NCI-H2107 (cell line): ENCODE results near the gene CCDC51.
"Not testable (repeated sequence)": the region's sequence is repeated elsewhere in the genome, so short reads cannot be mapped to it uniquely, and the experiment has no call there.

Source experiments
- DNase-seq: peaks from one replicate; lab custom pipeline; 2025; lab: John Stamatoyannopoulos, UW

Gene CCDC51

DNA sequence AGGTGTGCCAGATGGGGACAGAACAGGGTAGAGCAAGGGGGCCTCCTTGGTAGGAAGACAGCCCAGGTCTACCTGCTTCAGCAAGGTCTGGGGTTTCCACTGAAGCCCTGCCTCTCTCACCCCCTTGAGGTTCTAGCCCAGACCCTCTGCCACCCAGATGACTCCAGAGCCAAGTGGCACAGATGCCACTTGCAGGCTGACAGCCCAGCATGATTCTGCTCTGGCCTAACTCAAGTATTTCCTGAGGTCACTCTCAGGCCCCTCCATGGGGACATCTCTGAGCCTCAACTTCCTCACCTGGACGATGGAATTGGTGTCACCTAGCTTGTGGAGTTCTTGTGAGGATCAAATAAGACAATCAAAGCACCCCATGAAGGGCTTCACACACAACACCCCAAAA is 33.9 kb downstream of the CCDC51 start:
- DNase-seq: no peak

DNA sequence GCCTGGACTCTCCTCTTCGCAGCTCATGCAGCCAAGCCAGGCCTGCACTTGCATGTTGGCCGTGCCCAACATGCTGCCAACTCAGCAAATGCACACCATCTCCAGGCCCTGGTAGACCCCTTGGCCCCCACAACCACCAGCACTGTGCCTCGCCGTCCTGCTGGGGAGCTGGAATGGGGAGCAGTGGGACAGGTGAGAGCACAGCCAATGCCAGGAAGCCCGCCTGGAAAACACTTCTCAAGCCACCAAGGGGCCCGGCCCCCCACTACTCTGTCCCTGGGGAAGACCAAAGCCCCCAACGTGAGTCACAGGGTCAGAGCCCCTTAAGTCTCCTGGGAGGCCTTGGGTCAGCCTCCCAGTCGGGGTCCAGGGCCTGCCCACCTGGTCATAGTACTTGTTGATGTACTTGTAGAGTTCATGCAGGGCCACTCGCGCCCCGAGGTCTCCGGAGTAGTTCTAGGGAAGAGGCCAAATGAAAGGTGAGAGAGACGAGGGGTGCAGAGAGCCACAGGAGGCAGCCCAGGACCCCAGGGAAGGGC is 34.5 kb downstream of the CCDC51 start:
- no peak for DNase-seq

DNA sequence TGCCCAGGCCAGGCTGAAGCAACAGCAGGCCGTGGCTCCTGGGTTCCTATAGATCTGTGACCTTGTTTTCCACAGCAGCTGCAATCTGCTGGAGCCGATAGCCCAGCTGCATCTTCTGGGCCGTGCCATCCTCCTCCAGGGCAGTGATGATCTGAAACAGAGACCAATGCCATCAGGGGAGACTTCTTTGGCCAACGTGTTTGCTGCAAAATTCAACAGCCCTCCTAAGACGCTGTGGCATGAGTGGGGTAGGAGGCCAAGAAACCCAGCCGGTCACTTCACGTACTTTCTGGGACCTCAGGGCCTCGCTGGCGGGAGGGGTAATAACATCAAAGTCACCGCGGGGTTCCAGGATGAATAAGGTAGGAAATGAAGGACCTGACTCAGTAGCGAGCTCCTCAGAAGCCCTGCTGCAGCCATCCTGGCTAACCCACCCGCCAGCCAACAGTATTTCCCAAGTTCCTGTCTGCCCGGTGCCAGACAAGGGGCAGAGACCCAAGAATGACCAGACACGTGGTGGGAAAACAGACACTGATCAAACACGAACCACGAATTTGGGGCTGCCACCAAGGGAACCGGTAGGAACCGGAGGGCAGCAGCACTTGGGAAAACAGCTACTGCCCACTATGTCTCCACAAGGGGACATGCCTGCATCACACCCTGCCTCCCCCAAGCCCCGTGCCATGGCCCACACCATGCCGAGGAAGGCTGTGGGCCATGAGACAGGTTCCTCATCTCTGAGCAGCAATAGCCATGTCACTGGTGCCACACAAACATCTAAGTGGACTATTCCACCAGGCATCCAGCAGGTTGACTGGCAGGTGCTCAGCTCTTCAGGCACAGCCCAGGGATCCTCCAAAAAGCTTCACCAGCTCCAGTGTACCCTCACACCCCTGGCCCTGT is 35.2 kb downstream of the CCDC51 start:
- DNase-seq: no peak

DNA sequence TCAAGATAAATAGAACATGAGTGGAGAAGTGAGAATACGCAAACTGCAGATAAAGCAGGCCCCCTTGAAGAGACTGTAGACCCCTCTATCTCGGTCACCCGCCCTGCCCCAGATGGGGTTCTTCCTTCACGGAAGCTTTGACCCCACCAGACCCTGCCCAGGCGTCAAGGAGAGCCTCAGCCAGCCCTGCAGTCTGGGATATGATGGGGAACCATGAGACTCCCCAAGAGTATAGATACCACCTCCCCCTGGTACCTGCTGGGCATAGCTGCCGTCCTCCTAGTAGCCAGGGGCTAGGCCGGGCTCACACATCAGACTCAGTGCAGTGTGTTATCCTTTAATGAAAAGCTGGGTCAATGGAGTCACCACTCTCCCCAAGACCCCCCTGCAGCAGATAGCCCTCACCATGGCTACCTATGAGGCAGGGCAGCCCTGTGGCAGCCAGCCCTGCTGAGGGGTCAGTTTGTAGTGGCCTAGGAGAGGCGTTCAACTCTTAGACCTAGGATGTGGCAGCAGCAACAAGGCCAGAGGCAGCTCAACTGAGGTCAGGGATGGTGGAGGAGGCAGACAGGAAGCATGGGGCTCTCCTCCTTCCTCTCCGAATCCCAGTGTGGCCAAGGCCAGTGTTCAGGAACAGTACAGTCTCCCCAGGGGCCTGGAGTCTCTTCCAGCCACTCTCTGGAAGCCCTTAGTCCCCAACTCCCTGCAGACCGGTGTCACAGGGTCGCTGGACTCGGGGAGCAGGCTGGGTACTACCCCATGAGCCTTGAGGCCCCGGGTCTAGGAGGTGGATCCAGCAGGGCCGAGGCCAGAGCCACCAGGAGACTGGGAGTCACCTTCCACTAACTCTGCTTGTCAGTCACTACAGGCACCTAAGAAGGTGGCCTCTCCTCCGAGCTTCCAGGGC is 36.1 kb downstream of the CCDC51 start:
- DNase-seq: no peak

DNA sequence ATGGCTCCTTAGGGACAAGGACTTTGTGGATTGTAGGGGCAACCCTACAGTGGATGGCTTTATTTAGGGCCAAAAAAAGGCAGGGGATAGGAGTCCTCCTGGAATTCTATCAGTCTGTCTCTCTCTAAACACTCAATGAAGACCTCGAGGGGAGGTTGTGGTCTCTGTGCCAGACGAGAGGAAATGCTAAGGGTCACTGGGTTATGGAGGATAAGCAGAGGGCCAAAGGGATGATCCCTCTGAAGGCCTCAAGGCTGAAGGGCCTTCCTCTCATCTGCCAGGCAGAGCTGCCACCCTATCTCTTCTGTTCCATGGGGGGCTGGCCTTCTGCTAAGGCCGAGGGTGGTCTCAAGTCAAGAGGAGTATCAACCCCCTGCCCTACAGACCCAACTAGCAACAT is 37.0 kb downstream of the CCDC51 start:
- no peak for DNase-seq

DNA sequence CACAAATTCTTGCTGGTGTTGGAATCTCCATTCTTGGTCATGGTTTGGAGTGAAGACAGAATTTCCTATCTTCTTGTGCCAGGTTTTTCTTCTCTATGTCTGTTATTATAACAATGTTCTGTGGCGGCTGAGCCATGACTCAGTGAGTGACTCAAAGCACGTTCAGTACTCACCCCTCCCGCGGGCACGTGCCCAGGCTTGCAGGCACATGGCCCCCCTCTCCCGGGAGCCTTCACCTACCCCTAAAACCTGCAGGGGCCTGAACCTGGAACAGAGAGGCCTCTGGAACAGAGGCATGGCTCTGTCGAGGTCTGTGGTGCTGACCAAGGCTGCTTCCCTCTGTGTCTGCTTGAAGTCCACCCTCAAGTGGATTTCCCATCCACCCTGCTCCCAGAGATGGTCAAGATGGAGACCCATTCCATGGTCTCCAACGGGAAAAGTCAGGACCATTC is 37.6 kb downstream of the CCDC51 start:
- no peak for DNase-seq

DNA sequence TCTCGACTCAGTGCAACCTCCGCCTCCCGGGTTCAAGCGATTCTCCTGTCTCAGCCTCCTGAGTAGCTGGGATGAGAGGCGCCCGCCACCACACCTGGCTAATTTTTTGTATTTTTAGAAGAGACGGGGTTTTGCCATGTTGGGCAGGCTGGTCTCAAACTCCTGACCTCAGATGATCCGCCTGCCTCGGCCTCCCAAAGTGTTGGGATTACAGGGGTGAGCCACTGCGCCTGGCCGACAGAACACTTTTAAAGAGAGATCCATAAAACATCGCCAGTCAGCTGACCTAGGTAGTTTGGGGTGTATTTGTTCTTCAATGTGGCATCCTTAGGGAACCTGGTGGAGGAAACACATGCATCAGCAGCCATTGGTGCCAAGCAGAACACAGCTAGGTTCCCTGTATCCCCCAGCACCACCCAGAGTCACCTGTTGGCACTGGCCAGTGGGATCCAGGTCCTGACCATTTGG is 38.5 kb downstream of the CCDC51 start:
- not testable (repeated sequence) for DNase-seq

DNA sequence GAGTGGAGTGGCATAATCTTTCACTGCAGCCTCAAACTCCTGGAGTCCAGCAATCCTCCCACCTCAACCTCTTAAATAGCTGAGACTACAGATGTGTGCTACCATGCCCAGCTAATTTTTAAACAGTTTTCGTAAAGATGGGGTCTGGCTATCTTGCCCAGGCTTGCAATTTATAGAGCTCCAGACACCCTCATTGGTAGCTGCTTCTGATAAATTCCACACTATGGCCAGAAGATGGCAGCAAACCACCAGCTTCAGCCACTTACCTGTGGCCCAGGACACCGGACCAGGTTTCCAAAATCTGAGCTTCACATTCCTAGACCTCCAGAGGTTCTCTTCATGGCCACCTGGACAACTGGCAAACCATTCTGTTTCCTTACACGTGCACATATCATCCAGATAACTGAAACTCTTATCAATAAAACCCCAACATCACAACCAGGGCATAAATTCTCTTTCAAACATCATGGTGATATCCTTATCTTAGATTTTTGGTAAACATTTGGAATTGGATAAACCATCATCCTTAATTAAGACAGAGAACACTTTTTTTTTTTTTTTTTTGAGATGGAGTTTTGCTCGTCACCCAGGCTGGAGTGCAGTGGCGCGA is 39.0 kb downstream of the CCDC51 start:
- DNase-seq: peak; percentile 14

DNA sequence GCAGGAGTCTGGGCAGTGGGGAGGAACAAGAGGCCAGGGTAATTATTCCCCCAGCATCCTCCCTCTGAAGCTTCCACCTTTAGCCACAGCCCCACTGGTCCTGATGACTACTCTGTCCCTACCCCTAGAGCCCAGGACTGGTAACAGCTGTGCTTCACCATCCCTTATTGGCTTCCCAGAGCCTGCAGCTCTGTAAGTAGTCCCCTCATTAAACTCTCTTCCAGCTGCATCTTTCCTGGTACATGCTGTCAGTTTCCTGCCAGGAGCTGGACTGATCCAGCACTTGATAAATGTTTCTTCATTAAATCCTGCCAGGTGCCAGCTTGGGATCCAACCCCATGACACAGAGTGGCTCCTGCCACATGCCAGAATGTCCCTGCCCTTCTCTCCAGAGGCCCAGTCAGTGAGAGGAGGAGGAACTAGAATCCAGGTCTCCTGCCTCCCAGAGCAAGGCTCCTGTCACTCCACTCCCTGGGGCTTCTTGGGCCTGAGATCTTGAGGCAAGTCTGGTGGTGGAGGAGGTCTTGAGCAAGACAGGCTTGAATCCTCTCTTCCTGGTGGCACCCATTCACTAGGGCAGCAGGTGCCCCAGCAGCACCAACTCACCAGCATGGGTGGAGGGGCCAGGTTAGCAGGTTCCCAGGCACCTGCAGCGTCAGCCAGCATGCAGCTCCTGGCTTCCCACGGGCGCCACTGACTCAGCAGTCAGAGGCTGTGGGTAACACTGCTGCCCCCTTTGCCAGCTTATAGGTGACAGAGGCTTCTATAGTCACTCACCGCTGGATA is 40.3 kb downstream of the CCDC51 start:
- peak; percentile 12 for DNase-seq

DNA sequence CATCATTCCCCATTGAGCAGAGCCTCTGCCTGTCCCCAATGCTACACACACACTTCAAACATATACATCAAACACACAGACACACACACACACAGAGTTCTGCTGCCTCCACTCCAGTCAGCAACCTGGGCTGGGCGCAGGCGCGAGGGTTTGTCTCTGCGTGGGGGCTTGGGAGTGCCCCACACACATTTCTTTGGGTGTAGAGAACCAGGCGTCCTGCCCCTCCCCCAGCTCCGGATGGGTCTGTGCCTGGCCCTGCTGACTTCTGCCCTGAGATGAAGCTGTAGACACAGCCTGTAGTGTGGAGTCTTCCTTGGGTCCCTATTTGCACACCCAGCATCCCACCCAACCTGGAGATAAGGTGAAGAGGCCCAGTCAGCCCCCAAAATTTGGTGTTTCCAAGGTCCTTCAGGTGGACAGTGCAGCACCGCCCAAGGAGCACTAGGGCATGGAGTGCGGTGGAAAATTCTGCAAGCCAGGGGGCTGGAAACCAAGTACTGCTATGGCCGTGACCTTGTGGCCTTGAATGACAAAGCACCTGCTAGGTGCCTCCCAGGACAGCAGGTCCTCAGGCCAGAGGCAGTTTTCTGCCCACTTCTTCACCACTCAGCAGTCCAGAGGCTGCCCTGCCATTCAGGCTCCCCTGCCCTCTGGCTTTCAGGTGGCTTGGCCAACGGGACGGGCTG is 41.1 kb downstream of the CCDC51 start:
- DNase-seq: no peak

DNA sequence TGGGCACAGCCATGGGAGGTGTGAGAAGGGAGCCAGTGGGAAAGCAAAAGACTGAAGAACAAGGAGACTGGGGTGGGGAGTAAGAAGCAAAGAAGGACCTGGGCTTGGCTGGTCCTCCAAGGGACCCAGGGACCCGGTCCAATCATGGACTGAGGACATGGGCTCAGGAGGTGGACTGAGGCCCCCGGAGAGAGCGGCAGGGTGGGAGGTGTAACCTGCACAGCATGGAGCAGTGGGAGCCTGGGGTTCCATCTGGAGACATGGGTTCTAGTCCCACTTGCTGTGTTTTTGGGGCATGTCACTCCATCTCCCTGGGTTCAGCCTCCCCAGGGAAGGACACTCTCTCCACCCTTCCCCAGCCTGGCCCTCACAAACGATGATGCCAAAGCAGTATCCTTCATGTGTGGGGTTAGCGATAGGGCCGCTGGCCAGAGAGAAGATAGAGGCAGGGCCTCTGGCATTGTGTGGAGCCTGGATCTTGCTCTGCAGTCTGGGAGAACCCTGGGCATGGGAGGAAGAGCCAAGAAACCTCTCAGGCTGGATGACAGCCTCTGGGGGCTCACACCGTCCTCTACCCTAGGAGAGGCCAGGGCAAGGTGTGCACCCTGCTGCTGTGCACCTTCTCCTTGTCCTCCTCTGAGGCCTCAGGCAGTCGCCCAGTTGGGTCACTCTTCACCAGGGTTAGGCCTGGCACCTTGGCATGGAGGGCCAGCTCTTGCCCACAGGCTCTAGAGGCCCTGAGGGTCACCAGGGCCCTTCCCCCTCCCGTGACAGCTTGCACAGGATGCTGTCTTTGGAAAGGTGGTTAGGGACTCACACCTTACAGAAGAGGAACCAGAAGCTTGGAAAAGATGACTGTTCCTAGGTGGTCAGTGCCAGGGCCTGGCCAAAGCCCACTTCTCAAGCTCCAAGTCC is 41.9 kb downstream of the CCDC51 start:
- DNase-seq: no peak

DNA sequence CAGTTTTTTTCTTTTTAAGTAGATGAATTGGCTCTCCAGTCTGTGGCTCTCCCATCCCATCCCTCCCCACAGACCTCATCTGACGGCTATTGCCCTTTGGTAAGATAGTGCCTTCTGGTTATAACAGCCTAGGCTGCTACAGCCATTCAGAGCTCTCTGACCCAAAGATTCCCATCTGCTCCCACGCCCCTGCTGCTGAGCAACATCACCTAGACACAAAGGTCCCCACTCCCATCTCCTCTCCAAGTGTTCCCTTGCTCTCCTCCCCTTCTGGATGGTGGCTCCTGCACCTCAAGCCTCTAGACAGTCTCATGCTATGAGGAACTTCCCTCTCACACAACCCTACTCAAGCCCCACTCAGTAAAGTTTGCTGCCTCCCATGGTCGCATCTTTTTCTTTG is 44.2 kb downstream of the CCDC51 start:
- DNase-seq: no peak

DNA sequence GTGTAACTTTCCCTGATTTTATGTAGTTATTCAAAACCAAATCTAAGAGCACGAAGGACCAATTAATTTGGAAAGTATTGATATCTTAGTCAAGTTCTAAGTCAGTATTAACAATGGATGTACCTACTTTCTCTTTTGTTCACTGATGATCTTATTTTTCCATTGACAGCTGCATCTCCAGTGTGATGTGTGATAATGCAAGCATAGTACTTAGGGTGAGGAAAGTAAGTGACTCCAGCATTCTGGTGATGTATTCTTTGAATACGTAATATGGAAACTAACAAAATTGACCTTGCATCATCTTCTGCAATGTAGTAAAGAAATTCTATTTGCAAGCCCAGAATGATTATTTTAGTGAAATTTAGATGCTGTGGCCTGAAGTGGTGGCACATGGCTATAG is 45.5 kb downstream of the CCDC51 start:
- DNase-seq: no peak

DNA sequence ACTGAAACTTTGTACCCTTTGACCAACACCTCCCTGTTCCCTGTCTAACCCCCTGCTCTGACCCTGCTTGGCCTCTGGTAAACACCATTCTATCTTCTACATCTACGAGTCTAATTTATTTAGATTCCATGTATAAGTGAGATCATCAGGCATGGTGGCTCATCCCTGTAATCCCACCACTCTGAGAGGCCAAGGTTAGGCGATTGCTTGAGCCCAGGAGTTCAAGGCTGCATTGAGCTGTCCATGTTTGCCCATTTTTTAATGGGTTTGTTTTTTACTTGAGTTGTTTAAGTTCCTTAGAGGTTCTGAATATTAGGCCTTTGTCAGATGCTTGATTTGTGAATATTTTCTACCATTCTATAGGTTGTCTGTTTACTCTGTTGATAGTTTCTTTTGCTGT is 51.0 kb downstream of the CCDC51 start:
- no peak for DNase-seq

DNA sequence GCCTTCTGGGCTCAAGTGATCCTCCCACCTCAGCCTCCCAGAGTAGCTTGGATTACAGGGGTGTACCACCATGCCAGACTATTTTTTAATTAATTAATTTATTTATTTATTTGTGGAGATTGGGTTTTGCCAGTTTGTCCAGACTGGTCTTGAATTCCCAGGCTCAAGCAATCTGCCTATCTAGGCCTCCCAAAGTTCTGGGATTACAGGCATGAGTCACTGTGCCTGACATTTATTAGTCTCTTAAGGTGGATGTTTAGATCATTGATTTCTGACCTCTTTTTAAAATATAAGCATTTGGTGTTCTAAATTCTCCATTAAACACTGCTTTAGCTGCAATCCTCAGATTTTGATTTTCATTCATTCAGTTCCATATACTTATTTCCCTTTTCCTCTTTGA is 52.3 kb downstream of the CCDC51 start:
- DNase-seq: no peak
